Stimulated activated CD8-positive, alpha-beta memory T cell treated with anti-CD3 and anti-CD28 coated beads, Interleukin-2, amount 100 ng/mL, for 1 hour (primary cell): ENCODE data around the gene MYOZ1.

Experiments
- DNase-seq, 2 donors: peaks; one replicate each; pipeline ENCODE4 v3.0.0-alpha.2; 2020; ENCODE audit warnings: low read depth in 2 of 2

Gene MYOZ1

DNA sequence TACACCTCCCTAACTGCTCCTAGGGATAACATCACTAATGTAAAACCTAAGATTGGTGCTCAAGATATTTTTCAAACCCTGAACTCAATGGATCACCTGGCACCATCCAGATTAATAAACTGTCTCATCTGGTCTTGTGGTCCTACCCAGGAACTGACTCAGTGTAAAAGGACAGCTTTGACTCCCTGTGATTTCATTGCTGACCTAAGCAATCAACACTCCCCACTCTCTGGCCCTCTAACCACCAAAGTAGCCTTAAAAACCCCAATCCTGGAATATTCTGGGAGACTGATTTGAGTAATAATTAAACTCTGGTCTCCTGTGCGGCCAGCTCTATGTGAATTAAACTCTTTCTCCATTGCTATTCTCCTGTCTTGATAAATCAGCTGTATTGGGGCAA, 43.9 kb downstream of the MYOZ1 start:
- DNase-seq: no peak

DNA sequence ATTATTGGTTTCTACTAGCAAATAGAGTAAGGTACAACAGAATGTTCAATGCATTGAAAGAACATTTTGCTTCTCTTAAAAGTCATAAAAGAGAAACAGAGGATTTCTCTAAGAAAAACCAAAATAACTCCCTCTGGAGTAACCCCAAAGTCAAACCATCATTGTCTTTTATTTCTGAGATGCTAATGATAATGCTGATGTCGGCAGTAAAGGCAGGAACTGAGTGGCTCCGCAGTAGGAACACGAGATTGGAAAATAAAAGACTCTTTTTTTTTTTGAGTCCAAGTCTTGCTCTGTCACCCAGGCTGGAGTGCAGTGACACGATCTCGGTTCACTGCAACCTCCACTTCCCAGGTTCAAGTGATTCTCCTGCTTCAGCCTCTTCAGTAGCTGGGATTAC, 47.5 kb downstream of the MYOZ1 start:
- DNase-seq: no peak

DNA sequence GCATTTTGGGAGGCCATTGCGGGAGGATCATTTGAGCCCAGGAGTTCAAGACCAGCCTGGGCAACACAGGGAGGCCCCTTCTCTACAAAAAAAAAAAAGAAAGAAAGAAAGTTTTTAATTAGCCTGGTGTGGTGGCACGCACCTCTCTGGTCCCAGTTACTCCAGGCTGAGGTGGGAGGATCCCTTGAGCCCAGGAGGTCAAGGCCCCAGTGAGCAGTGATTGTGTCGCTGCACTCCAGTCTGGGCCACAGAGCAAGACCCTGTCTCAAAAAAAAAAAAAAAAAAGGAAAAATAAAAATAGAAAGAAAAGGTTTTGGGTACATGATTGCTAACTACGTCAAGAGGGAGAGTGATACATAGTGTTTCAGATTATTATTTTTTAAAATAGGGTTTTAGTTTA, 48.2 kb downstream of the MYOZ1 start:
- no peak for DNase-seq

DNA sequence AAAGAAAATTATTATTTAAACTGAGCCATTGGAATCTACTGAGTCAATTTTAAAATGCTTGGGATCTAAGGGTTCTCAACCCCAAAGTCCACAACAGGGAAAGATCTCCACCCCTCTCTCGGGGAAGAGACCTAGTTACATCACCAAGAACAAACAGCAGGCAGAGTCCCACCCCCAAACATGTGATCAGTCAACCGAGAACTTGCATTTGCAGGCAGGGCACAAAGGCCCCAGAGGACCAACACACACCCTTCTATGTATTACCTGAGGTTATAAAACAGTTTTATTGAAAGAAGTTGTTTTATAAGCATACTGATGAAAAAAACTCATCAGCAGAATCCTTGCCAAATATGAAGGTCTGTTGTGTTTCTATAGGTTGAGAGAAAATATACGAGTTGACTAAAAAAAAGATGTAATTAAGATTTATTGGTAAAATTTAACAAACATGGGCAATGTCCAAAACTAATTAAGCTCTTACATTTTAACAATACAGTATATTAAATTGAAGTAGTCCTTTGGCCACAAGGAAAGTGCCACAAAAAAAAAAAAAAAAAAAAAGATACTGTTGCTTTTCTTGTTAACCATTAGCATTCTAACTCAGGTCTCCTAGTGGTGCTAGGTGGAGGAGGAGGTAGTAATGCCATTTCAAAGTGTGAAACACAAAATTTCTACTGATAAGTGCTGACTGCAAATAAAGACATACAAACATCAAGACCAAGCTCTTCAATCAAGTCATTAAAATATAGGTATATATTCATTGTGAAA, 49.2 kb downstream of the MYOZ1 start:
- DNase-seq: no peak

DNA sequence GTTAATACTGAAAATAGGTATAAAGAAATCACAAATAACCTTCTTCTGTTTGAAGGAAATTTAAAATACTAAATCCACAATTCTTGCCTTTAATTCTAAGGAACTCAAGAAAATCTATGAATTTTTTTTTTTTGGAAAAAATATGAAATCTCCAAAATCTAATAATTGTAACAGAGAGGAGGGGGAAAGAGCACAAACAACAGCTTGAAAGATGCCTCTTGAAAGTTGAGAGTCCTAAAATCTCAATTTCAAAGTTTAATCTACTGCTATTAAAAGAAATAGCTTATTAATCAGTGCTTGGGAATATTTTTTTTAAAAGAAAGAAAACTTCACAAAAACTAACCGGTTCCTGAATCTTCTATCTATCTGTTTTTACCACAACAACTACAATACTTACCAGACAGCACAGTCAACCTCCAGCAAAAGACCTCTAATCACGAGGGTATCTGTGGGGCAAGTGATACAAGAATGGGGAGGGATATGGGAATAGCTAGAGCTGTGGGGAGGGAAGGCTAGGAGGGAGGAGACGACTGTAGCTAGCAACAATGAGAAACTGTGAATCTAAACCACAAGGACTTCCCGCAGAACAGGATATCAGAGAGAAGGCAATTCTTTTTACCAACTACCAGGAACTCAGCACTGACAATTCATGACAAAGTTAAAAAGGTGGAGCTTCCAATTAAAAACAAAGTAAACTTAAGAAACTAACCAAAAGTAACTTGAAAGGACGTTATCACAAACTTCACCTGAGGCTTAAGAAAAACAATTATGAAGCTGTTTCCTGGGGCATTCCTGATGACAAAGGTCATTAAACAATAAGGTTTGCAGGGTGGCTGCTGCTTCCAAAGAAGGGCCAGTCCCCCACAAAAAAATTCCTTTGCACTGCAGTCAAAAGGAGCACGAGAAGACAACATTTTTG, 50.1 kb downstream of the MYOZ1 start, which contains the start of gene USP54:
Gene USP54 (minus strand): TSS at position 462 of the 919 bp plus-strand sequence. CDS start 15,684 bp downstream, outside the sequence.
- no peak for DNase-seq

DNA sequence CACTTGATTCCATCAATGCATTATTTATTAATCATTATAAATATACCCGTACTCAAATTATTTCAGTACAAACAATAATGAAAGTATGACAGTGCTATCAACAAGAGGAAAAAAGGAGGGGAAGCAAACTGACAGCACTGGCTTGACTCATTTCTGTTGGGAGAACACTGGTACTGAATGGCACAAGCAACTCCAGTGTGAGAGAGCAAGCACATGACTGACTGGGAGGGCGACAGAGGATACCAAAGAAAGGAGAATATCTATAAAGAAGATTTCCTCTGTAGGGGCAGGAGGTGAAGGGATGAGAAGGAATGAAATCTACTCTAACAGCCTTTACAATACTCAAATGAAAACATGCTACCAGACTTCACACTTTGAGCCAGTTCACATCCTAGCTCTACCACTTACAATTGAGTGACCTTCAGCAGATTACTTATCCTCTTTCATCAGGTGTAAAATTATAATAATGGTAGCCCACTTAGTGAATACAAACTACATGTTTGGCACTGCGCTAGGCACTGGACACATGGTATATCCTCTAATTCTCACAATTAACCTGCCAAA, 51.6 kb downstream of the MYOZ1 start:
- no peak for DNase-seq

DNA sequence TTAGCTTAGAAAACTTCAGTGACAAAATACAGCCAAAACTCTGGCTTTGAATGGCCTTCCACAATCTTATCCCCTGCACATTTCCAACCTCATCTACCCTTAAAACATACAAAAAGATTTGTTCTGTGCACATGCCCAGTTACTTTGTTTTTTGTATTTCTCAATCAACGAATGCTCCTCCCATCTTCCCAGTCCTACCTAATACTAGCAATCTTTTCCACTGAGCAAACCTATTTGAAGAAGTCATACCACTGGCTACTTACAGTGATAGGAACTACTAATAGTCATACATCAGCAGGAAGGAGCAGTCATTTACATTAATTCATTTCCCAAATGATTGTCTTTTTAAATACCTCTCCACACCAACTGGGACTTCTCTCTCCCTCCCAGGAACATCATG, 52.6 kb downstream of the MYOZ1 start:
- no peak for DNase-seq

DNA sequence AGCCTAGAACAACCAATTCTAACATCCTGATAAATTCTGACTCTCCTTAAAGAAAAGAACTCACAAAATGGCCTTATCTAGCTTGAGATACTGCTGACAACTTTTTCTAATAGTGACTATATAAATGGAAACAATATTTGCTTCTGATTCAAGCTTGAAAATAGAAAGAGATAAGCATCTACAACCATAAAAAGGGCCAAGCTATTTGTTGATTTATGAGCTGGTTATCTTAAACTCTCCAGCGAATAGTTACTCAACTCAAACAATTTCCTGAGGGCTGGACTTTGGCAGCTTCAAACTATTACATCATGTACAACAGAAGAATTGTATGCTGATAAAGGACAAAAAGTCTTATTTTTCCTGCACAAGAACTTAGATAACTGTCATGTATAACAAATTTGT, 54.7 kb downstream of the MYOZ1 start:
- no peak for DNase-seq

DNA sequence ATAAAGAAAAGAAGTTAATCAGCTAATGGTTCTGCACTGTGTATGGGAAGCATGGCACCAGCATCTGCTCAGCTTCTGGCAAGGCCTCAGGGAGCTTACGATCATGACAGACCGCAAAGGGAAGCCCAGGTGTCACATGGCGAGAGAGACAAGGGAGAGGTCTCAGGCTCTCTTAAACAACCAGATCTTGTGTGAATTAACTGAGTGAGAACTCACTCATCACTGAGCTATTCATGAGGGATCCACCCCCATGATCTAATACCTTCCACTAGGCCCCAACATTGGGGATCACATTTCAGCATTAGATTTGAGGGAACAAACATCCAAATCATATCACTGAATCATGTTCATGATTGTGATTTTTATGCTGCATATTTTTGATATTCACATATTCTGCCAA, 55.9 kb downstream of the MYOZ1 start:
- no peak for DNase-seq

DNA sequence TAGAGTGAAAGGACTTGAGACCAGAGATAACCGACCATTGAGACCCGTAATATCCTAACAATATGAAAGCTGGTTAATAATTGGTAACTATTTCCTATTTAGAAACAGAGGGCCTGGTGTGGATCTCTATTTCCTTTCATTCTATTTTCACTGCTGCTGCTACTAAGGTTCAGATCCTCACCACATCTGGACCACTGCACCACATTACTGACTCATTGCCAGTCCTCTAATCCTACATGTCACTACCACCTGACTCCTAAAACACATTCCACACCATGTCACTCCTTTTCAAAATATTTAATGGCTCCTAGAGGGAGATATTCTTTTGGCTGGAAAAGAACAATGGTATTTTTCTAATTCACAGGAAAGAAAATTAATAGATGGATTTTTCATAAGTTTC, 56.5 kb downstream of the MYOZ1 start:
- no peak for DNase-seq

DNA sequence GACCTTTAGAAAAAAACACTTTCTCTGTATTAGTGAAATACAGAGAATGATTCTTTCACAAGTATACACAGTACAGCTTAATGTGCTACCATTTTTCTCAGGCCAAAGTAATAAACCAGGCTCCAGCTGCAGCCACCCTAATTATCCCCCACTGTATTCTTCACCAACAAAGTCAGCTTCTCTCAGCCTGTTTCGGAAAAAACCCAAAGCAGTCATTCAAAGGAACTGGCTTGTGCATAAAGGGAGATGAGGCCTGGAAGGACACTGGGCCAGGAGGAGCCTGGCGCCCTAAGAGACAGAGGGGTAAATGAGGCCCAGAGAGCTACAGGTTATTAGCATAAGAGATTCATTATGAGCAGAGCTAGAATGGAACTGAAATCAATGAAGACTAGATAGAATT, 59.4 kb downstream of the MYOZ1 start:
- no peak for DNase-seq
